ENCODE measurements around the gene E4F1.

GRCh38 chr16:2284001-2284770, 60.8 kb downstream of the E4F1 start:
- TF ChIP-seq YY1 (IDR thresholded peaks at IDR 0.05; ENCODE audit: insufficient read depth, insufficient read length) (no peak), ZNF274 (IDR thresholded peaks at IDR 0.05; ENCODE audit: low read depth, low read length) (no peak)
